Measurements from ENCODE around the gene CERS5. TPM values are rescaled to one million over a fixed set of nuclear protein-coding genes. Genes with fewer than 3 reads are reported as not detected.

CERS5 gene
- polyA plus RNA-seq (2012; ENCODE audit: low read depth, missing spikeins), result 24.4 TPM

GRCh38 chr12:50167049-50167828 lies at the start of gene CERS5:
Gene CERS5, minus strand, starts transcription at chr12:50167369. Its CDS starts 72 bp downstream, at chr12:50167297.
- FAIRE-seq, result peak; percentile 91
- DNase-seq (ENCODE audit: insufficient read length, low spot score), result peak; percentile 98
- TF ChIP-seq SPI1 (IDR thresholded peaks at IDR 0.05; ENCODE audit: low read depth, low read length) (peak; percentile 65), POU2F2 (IDR thresholded peaks at IDR 0.05; ENCODE audit: low read depth, low read length) (no peak; the same call in 1 of the 2 replicates), POLR2A (IDR thresholded peaks at IDR 0.05; ENCODE audit: low read depth, low read length) (peak; percentile 63)

GRCh38 chr12:50215033-50215432 lies 47.9 kb upstream of the CERS5 start:
- TF ChIP-seq SPI1 (IDR thresholded peaks at IDR 0.05; ENCODE audit: low read depth, low read length), result no peak
- no peak for TF ChIP-seq PAX5 (IDR thresholded peaks at IDR 0.05; ENCODE audit: insufficient read depth, low read length, severe bottlenecking)
- no peak for TF ChIP-seq POLR2AphosphoS5 (IDR thresholded peaks at IDR 0.05; ENCODE audit: low read depth, low read length)
- TF ChIP-seq TAF1 (IDR thresholded peaks at IDR 0.05; ENCODE audit: low read depth, low read length), result no peak
- no peak for TF ChIP-seq POLR2A (IDR thresholded peaks at IDR 0.05; ENCODE audit: low read depth, low read length)
- no peak for TF ChIP-seq POU2F2 (IDR thresholded peaks at IDR 0.05; ENCODE audit: low read depth, low read length)
- no peak for FAIRE-seq
- DNase-seq (ENCODE audit: insufficient read length, low spot score), result no peak

- FAIRE-seq (no peak), DNase-seq (ENCODE audit: insufficient read length, low spot score) (no peak)
- TF ChIP-seq POLR2A (IDR thresholded peaks at IDR 0.05; ENCODE audit: low read depth, low read length) (no peak), POU2F2 (IDR thresholded peaks at IDR 0.05; ENCODE audit: low read depth, low read length) (no peak), TAF1 (IDR thresholded peaks at IDR 0.05; ENCODE audit: low read depth, low read length) (no peak)
Observed at GRCh38 chr12:50214018-50214417, 46.8 kb upstream of the CERS5 start.

GRCh38 chr12:50213439-50213838 lies 46.3 kb upstream of the CERS5 start:
- no peak for FAIRE-seq
- DNase-seq (ENCODE audit: insufficient read length, low spot score), result no peak
- no peak for TF ChIP-seq POLR2AphosphoS5 (IDR thresholded peaks at IDR 0.05; ENCODE audit: low read depth, low read length)
- no peak for TF ChIP-seq POU2F2 (IDR thresholded peaks at IDR 0.05; ENCODE audit: low read depth, low read length)
- TF ChIP-seq POLR2A (IDR thresholded peaks at IDR 0.05; ENCODE audit: low read depth, low read length), result no peak
- no peak for TF ChIP-seq SPI1 (IDR thresholded peaks at IDR 0.05; ENCODE audit: low read depth, low read length)
- TF ChIP-seq PAX5 (IDR thresholded peaks at IDR 0.05; ENCODE audit: insufficient read depth, low read length, severe bottlenecking), result no peak
- TF ChIP-seq TAF1 (IDR thresholded peaks at IDR 0.05; ENCODE audit: low read depth, low read length), result no peak

GRCh38 chr12:50212071-50212467 lies 44.9 kb upstream of the CERS5 start:
- DNase-seq (ENCODE audit: insufficient read length, low spot score) (no peak), FAIRE-seq (no peak)
- TF ChIP-seq POLR2AphosphoS5 (IDR thresholded peaks at IDR 0.05; ENCODE audit: low read depth, low read length) (no peak), POLR2A (IDR thresholded peaks at IDR 0.05; ENCODE audit: low read depth, low read length) (no peak), TAF1 (IDR thresholded peaks at IDR 0.05; ENCODE audit: low read depth, low read length) (no peak), SPI1 (IDR thresholded peaks at IDR 0.05; ENCODE audit: low read depth, low read length) (no peak), PAX5 (IDR thresholded peaks at IDR 0.05; ENCODE audit: insufficient read depth, low read length, severe bottlenecking) (no peak)

- no peak for DNase-seq (ENCODE audit: insufficient read length, low spot score)
- no peak for FAIRE-seq
- no peak for TF ChIP-seq PAX5 (IDR thresholded peaks at IDR 0.05; ENCODE audit: insufficient read depth, low read length, severe bottlenecking)
- no peak for TF ChIP-seq POLR2AphosphoS5 (IDR thresholded peaks at IDR 0.05; ENCODE audit: low read depth, low read length)
- no peak for TF ChIP-seq SPI1 (IDR thresholded peaks at IDR 0.05; ENCODE audit: low read depth, low read length)
Observed at GRCh38 chr12:50211392-50212070, 44.4 kb upstream of the CERS5 start.

GRCh38 chr12:50207424-50207823 lies 40.3 kb upstream of the CERS5 start:
- peak; percentile 75 for TF ChIP-seq SPI1 (IDR thresholded peaks at IDR 0.05; ENCODE audit: low read depth, low read length)
- TF ChIP-seq POU2F2 (IDR thresholded peaks at IDR 0.05; ENCODE audit: low read depth, low read length), result no peak
- FAIRE-seq, result no peak
- no peak for DNase-seq (ENCODE audit: insufficient read length, low spot score)

GRCh38 chr12:50205648-50206047 lies 38.5 kb upstream of the CERS5 start:
- DNase-seq (ENCODE audit: insufficient read length, low spot score) (no peak), FAIRE-seq (no peak)
- TF ChIP-seq PAX5 (IDR thresholded peaks at IDR 0.05; ENCODE audit: insufficient read depth, low read length, severe bottlenecking) (no peak), TAF1 (IDR thresholded peaks at IDR 0.05; ENCODE audit: low read depth, low read length) (no peak), POU2F2 (IDR thresholded peaks at IDR 0.05; ENCODE audit: low read depth, low read length) (no peak), POLR2AphosphoS5 (IDR thresholded peaks at IDR 0.05; ENCODE audit: low read depth, low read length) (no peak), SPI1 (IDR thresholded peaks at IDR 0.05; ENCODE audit: low read depth, low read length) (no peak), POLR2A (IDR thresholded peaks at IDR 0.05; ENCODE audit: low read depth, low read length) (no peak)

- no peak for FAIRE-seq
- no peak for DNase-seq (ENCODE audit: insufficient read length, low spot score)
- TF ChIP-seq TAF1 (IDR thresholded peaks at IDR 0.05; ENCODE audit: low read depth, low read length), result no peak
- no peak for TF ChIP-seq SPI1 (IDR thresholded peaks at IDR 0.05; ENCODE audit: low read depth, low read length)
- TF ChIP-seq POLR2AphosphoS5 (IDR thresholded peaks at IDR 0.05; ENCODE audit: low read depth, low read length), result no peak
- TF ChIP-seq POLR2A (IDR thresholded peaks at IDR 0.05; ENCODE audit: low read depth, low read length), result no peak
- TF ChIP-seq PAX5 (IDR thresholded peaks at IDR 0.05; ENCODE audit: insufficient read depth, low read length, severe bottlenecking), result no peak
- no peak for TF ChIP-seq POU2F2 (IDR thresholded peaks at IDR 0.05; ENCODE audit: low read depth, low read length)
Observed at GRCh38 chr12:50203691-50204090, 36.5 kb upstream of the CERS5 start.

- DNase-seq (ENCODE audit: insufficient read length, low spot score) (no peak), FAIRE-seq (no peak)
- no peak for TF ChIP-seq POLR2AphosphoS5 (IDR thresholded peaks at IDR 0.05; ENCODE audit: low read depth, low read length)
- no peak for TF ChIP-seq PAX5 (IDR thresholded peaks at IDR 0.05; ENCODE audit: insufficient read depth, low read length, severe bottlenecking)
- no peak for TF ChIP-seq TAF1 (IDR thresholded peaks at IDR 0.05; ENCODE audit: low read depth, low read length)
Observed at GRCh38 chr12:50201987-50202521, 34.9 kb upstream of the CERS5 start.

Data from GM12891 (cell line).